HG03039 (cell line): ENCODE data around the gene FKBP15.

Experiments used
- ATAC-seq: cut with Tn5 transposase; IDR thresholded peaks from one replicate; pipeline ENCODE4 v1.9.1; 2021; ENCODE audit warnings: mild to moderate bottlenecking, moderate library complexity; ENCODE audit not compliant: unreplicated experiment

Gene FKBP15

GRCh38 chr9:113231701-113232100 lies 10.6 kb upstream of the FKBP15 start:
- ATAC-seq, result no peak

GRCh38 chr9:113228130-113228665 lies 7.1 kb upstream of the FKBP15 start:
- no peak for ATAC-seq

GRCh38 chr9:113227436-113227835 lies 6.4 kb upstream of the FKBP15 start:
- no peak for ATAC-seq

- no peak for ATAC-seq
Measured at GRCh38 chr9:113223963-113224362, 2.9 kb upstream of the FKBP15 start.

GRCh38 chr9:113222482-113222841 lies 1.4 kb upstream of the FKBP15 start:
- ATAC-seq, result no peak

- ATAC-seq, result no peak
Measured at GRCh38 chr9:113221800-113222481, 864 bp upstream of the FKBP15 start.

GRCh38 chr9:113220467-113221002 lies 542 bp downstream of the FKBP15 start:
- ATAC-seq, result no peak

- peak; percentile 41 for ATAC-seq
Measured at GRCh38 chr9:113219969-113220368, 1.1 kb downstream of the FKBP15 start.

GRCh38 chr9:113219186-113219936 lies 1.7 kb downstream of the FKBP15 start:
- peak; percentile 26 for ATAC-seq

- ATAC-seq, result no peak
Measured at GRCh38 chr9:113216406-113216805, 4.7 kb downstream of the FKBP15 start.

GRCh38 chr9:113215132-113215531 lies 5.9 kb downstream of the FKBP15 start:
- no peak for ATAC-seq

GRCh38 chr9:113210815-113211214 lies 10.3 kb downstream of the FKBP15 start:
- ATAC-seq, result no peak

- ATAC-seq, result no peak
Measured at GRCh38 chr9:113205861-113206260, 15.2 kb downstream of the FKBP15 start.

GRCh38 chr9:113205432-113205831 lies 15.6 kb downstream of the FKBP15 start:
- ATAC-seq, result no peak

GRCh38 chr9:113199683-113200329 lies 21.3 kb downstream of the FKBP15 start:
- ATAC-seq, result no peak

GRCh38 chr9:113192455-113192854 lies 28.6 kb downstream of the FKBP15 start:
- no peak for ATAC-seq

- no peak for ATAC-seq
Measured at GRCh38 chr9:113187929-113188595, 33.0 kb downstream of the FKBP15 start.

GRCh38 chr9:113186137-113186755 lies 34.8 kb downstream of the FKBP15 start:
- no peak for ATAC-seq

- ATAC-seq, result no peak
Measured at GRCh38 chr9:113185271-113185670, 35.8 kb downstream of the FKBP15 start.

- no peak for ATAC-seq
Measured at GRCh38 chr9:113184539-113184938, 36.5 kb downstream of the FKBP15 start.
